ENCODE results near the gene SENP6. TPM values are rescaled to one million over a fixed set of nuclear protein-coding genes. Genes with fewer than 3 reads are reported as not detected.

The SENP6 gene
- polyA plus RNA-seq, 4 donors: 113 to 160 (median 149) TPM

DNA sequence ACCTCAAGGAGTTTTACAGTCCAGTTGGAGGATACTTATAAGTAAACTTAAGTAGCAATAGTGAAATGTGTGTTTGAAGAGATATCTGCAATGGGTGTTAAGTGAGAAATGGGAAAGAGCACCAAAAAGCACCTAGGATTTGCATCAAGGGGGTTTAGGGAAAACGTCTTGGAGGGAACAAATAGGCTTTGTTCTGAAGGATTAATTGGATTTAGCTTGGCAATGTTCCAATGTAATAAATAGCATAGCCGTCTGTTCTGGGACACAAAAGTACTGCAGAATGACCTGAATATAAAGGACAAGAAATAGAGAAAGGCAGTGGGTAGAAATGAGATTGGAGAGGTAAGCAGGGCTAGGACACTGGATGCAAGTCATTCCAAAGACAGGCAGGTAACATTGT, 144.5 kb downstream of the SENP6 start:
- no peak for DNase-seq (ENCODE audit: low read depth in 4 of 4, low spot score in 3 of 4)

DNA sequence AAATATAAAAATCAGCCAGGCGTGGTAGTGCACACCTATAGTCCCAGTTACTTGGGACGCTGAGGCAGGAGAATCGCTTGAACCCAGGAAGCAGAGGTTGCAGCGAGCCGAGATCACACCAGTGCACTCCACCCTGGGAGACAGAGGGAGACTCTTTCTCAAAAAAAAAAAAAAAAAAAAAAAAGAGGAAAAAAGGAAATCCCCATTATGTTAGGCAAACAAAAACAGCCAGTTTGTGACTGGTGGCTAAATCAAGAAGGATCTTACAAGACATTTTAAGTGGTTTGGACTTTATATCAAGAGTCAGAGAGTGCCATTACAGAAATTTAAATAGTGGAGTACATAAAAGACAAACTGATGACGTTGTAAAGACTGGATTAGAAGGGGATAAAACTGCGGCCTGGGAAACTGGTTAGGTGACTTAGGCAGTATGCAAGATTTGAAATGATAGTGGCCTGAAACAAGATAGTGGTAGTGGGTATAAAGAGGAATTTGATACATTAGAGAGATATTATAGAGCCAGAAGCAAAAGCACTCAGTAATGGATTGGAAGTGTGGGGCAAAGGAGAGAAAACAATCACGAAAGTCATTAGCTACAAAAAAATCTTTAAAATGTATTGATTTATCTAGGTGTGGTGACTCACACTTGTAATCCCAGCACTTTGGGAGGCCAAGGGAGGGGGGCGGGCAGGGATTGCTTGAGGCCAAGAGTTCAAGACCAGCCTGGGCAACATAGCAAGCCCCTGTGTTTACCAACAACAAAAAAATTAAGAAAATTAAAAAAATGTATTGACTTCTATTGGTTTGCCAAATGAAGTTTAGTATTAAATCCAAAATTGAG, 145.7 kb downstream of the SENP6 start:
- no peak for DNase-seq (ENCODE audit: low read depth in 4 of 4, low spot score in 3 of 4)

DNA sequence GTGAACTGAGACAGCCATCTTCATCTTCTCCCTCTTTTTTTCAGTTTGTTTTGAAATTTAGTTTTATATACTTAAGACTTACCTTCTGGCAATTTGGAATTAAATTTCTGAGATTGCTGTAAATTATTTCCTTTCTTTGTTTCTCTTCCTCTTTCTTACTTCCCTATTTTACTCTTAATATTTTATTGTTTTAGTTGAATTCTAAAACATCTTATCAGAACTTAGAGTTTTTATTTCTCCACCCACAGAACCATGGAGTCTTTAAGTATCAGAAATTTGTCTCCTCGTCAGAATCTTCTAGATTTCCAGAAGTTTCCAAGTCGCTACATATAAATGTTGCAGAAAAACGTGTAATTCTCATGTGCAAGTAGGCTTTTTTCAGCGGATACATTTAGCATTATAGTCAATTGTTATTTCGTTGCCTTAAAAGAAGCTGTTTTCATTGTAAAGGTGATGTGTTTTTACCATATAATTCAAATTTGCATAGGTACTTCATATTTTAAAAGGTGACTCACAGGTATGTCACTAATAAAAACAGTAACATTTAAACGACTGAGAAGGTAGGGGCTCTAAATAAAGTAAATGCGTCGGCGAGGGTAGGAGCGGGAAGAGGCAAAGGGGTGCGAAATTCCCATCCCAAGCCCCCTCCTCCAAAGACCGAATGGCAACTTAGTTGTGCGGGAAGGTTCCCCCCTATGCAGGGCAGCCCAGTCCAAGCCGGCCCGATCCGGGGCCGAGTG, 146.5 kb downstream of the SENP6 start:
- no peak for DNase-seq (ENCODE audit: low read depth in 4 of 4, low spot score in 3 of 4)

GRCh38 chr6:75748743-75749538, 147.3 kb downstream of the SENP6 start, which contains the start of gene MYO6:
TSS of gene MYO6 (plus strand) at chr6:75749239. CDS start at chr6:75817548, 68,309 bp downstream.
- DNase-seq (ENCODE audit: low read depth in 4 of 4, low spot score in 3 of 4): peak in 1 of 4 donors; percentile 54

GRCh38 chr6:75751443-75751842, 149.8 kb downstream of the SENP6 start:
- DNase-seq (ENCODE audit: low read depth in 4 of 4, low spot score in 3 of 4): no peak

- DNase-seq (ENCODE audit: low read depth in 4 of 4, low spot score in 3 of 4): no peak
Measured at GRCh38 chr6:75752365-75752764, 150.7 kb downstream of the SENP6 start.

GRCh38 chr6:75755704-75756103, 154.0 kb downstream of the SENP6 start:
- no peak for DNase-seq (ENCODE audit: low read depth in 4 of 4, low spot score in 3 of 4)

DNA sequence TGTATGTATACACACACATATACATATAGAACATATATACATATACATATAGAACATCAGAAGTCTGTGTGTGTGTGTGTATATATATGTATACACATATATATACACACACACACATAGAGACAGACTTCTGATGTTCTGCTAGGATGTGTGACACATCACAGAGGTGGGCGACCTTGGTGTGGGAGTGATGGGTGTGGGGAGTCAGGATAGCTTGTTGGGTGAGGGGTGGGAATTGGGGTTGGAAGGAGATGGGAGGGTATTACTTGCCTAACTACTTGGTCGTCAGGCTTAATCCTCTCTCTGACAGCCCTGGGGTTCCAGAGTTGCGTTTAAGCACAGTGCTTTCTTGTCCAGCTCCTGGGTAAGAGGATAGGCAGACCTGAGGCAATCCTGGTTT, 155.6 kb downstream of the SENP6 start:
- no peak for DNase-seq (ENCODE audit: low read depth in 4 of 4, low spot score in 3 of 4)

GRCh38 chr6:75758061-75758460, 156.4 kb downstream of the SENP6 start:
- no peak for DNase-seq (ENCODE audit: low read depth in 4 of 4, low spot score in 3 of 4)

DNA sequence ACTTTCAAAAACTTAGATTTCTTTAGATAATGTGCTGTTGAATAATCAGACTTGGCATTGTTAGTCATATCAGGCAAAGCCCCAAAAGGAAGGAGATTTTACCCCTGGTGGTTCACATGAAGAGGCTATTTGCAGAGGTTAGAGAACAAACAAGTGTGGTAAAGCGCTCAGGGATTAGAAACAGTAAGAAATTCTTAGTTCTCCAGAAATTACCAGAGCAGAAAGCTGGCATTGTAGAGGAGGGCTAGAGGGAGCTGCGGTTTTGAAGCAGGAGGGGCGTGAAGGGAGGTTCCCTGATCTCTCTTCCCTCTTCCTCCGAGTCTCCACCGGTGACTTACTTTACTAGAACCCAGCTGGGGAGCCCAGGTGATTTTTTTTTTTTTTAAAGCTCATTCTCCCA, 157.5 kb downstream of the SENP6 start:
- DNase-seq (ENCODE audit: low read depth in 4 of 4, low spot score in 3 of 4): no peak

- DNase-seq (ENCODE audit: low read depth in 4 of 4, low spot score in 3 of 4): no peak
Measured at GRCh38 chr6:75760320-75760719, 158.6 kb downstream of the SENP6 start.

- no peak for DNase-seq (ENCODE audit: low read depth in 4 of 4, low spot score in 3 of 4)
Measured at GRCh38 chr6:75761489-75761888, 159.8 kb downstream of the SENP6 start.

DNA sequence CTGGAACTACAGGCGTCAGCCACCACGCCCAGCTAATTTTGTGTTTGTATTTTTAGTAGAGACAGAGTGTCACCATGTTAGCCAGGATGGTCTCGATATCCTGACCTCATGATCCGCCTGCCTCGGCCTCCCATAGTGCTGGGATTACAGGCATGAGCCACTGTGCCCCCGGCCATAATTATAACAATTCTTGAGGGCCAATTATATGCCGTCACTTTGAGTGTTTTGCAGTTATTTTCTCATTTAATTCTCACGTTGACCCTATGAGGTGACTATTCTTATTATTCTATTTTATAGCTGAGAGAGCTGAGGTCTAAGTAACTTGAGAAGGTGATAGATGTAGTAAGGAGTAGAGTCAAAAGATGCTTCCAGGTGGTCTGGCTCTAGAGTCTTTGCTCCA, 160.4 kb downstream of the SENP6 start:
- DNase-seq (ENCODE audit: low read depth in 4 of 4, low spot score in 3 of 4): no peak

DNA sequence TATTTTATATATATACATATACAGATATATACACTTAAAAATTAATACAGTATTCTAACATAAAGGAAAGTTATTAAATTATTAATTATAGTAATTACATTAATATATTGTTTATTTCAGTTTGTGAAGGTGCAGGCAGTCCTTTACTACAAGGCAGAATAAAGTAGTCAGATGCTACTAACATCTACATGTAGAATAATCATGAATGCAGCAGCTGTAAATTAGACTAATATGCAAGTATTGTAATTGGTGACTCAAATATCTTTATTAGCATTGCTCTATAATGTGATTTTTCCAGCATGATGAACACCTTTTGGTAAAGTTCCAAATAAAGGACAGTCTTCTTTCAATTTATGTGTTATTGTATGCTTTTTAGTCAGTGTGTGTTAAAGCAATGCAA, 164.7 kb downstream of the SENP6 start:
- no peak for DNase-seq (ENCODE audit: low read depth in 4 of 4, low spot score in 3 of 4)

Other genes starting within 250 kb of the SENP6 start
- 1 to 10 TPM; 2.4 to 3.3 (median 3.0) TPM for gene FILIP1, start 108.1 kb upstream of the SENP6 start, polyA plus RNA-seq (ENCODE audit: insufficient read length in 4 of 4)
- 100 to 1,000 TPM in 2 of 4 donors, 10 to 100 TPM in 2; 95.7 to 112 (median 102) TPM for gene MYO6, start 147.4 kb downstream of the SENP6 start, polyA plus RNA-seq (ENCODE audit: insufficient read length in 4 of 4)